A204.1 (cell line): ENCODE results near the gene TBC1D2B.
"Not testable (repeated sequence)": the region's sequence is repeated elsewhere in the genome, so short reads cannot be mapped to it uniquely, and the experiment has no call there.

Source experiments
- FAIRE-seq: peaks from 2 replicates; lab custom pipeline; 2012; peaks lifted over from hg19 to GRCh38; lab: Jason Lieb, UNC

The TBC1D2B gene

GRCh38 chr15:77973273-77974097 is 104.0 kb downstream of the TBC1D2B start:
- FAIRE-seq, result not testable (repeated sequence)

- FAIRE-seq, result not testable (repeated sequence)
These were observed 104.8 kb downstream of the TBC1D2B start for GRCh38 chr15:77972706-77973105.

GRCh38 chr15:77971875-77972274 is 105.6 kb downstream of the TBC1D2B start:
- FAIRE-seq, result not testable (repeated sequence)

- FAIRE-seq, result not testable (repeated sequence)
These were observed 106.6 kb downstream of the TBC1D2B start for GRCh38 chr15:77970813-77971360.

- FAIRE-seq, result no peak
These were observed 108.5 kb downstream of the TBC1D2B start for GRCh38 chr15:77969055-77969454.

GRCh38 chr15:77967798-77968197 is 109.7 kb downstream of the TBC1D2B start:
- FAIRE-seq, result no peak

- FAIRE-seq, result not testable (repeated sequence)
These were observed 110.3 kb downstream of the TBC1D2B start for GRCh38 chr15:77967235-77967615.

GRCh38 chr15:77966540-77967234 is 110.8 kb downstream of the TBC1D2B start:
- FAIRE-seq, result peak; percentile 73

- FAIRE-seq, result no peak
These were observed 113.3 kb downstream of the TBC1D2B start for GRCh38 chr15:77964193-77964592.

- no peak for FAIRE-seq
These were observed 118.1 kb downstream of the TBC1D2B start for GRCh38 chr15:77959432-77959879.

GRCh38 chr15:77958716-77959431 is 118.6 kb downstream of the TBC1D2B start:
- not testable (repeated sequence) for FAIRE-seq

GRCh38 chr15:77958021-77958420 is 119.5 kb downstream of the TBC1D2B start:
- FAIRE-seq, result not testable (repeated sequence)

GRCh38 chr15:77953926-77954325 is 123.6 kb downstream of the TBC1D2B start:
- not testable (repeated sequence) for FAIRE-seq

- not testable (repeated sequence) for FAIRE-seq
These were observed 124.5 kb downstream of the TBC1D2B start for GRCh38 chr15:77952928-77953446.

- not testable (repeated sequence) for FAIRE-seq
These were observed 126.3 kb downstream of the TBC1D2B start for GRCh38 chr15:77951105-77951786.

GRCh38 chr15:77950470-77950869 is 127.0 kb downstream of the TBC1D2B start:
- FAIRE-seq, result not testable (repeated sequence)

- FAIRE-seq, result no peak
These were observed 131.9 kb downstream of the TBC1D2B start for GRCh38 chr15:77945566-77945965.
